H1 (cell line): ENCODE data around the gene TOB1. TPM values are rescaled to one million over a fixed set of nuclear protein-coding genes. Genes with fewer than 3 reads are reported as not detected.

Experiments
- CTCF ChIA-PET: fragments of 300-600 bp; sonication (Branson Sonifier 250); formaldehyde crosslinking; loops from one replicate; lab custom pipeline; 2021; ENCODE audit not compliant: partially characterized antibody; lab: Charles Lee
- POLR2A ChIA-PET: fragments of 300-600 bp; sonication (Branson Sonifier 250); formaldehyde crosslinking; loops from one replicate; lab custom pipeline; 2021; ENCODE audit warnings: inconsistent platforms; ENCODE audit not compliant: partially characterized antibody; lab: Charles Lee
- DNase-seq, 2 experiments: peaks; one replicate each; pipeline versions ENCODE4 v3.0.0 to v3.0.0-alpha.2; 2010 to 2022; ENCODE audit warnings: low spot score in 2 of 2, low read depth in 1 of 2, mixed read lengths in 1 of 2
- FAIRE-seq: peaks from 2 replicates; lab custom pipeline; 2011; peaks lifted over from hg19 to GRCh38; lab: Jason Lieb, UNC
- H2AFZ ChIP-seq: 2 replicates; pipeline ENCODE4 v1.8.1; 2012; ENCODE audit warnings: low read length, inconsistent platforms
- H2AK5ac ChIP-seq: 2 replicates; pipeline ENCODE4 v1.6.1; 2013; ENCODE audit warnings: low read depth, low read length
- H2BK120ac ChIP-seq: replicated peaks from 2 replicates; pipeline ENCODE3; 2013; ENCODE audit warnings: low read depth, low read length, inconsistent platforms
- H2BK12ac ChIP-seq: 2 replicates; pipeline ENCODE4 v1.6.1; 2013; ENCODE audit warnings: low read depth, low read length
- H2BK15ac ChIP-seq: 2 replicates; pipeline ENCODE4 v1.6.1; 2013; ENCODE audit warnings: low read length
- H2BK20ac ChIP-seq: 2 replicates; pipeline ENCODE4 v1.6.1; 2013; ENCODE audit warnings: low read length
- H2BK5ac ChIP-seq: 2 replicates; pipeline ENCODE4 v1.6.1; 2013; ENCODE audit warnings: low read depth, low read length
- H3K14ac ChIP-seq: 2 replicates; pipeline ENCODE4 v1.6.1; 2013; ENCODE audit warnings: inconsistent platforms; ENCODE audit not compliant: insufficient read length
- H3K18ac ChIP-seq: 2 replicates; pipeline ENCODE4 v1.6.1; 2013; ENCODE audit warnings: low read length; ENCODE audit errors: extremely low read depth
- H3K23ac ChIP-seq: 2 replicates; pipeline ENCODE4 v1.6.1; 2013; ENCODE audit warnings: inconsistent platforms; ENCODE audit not compliant: insufficient read length
- H3K23me2 ChIP-seq: 2 replicates; pipeline ENCODE4 v1.6.1; 2013; ENCODE audit warnings: low read depth, low read length
- H3K27ac ChIP-seq: 2 replicates; pipeline ENCODE4 v1.6.1; 2011; ENCODE audit warnings: low read depth, low read length, inconsistent platforms
- H3K27me3 ChIP-seq, 4 experiments: replicated peaks in 1 of 4; 1 replicate in 1 of 4; 2 replicates in 3 of 4; pipeline versions ENCODE4 v1.6.1 to v1.8.1; 2011 to 2013; ENCODE audit warnings: low read length in 3 of 4, mild to moderate bottlenecking in 3 of 4, inconsistent platforms in 2 of 4, mixed read lengths in 2 of 4, moderate library complexity in 1 of 4; ENCODE audit not compliant: control insufficient read depth in 3 of 4, insufficient read depth in 3 of 4; ENCODE audit errors: extremely low read depth in 1 of 4
- H3K36me3 ChIP-seq, 4 experiments: 2 replicates each; pipeline versions ENCODE4 v1.6.1 to v1.8.1; 2011 to 2013; ENCODE audit warnings: mild to moderate bottlenecking in 4 of 4, low read length in 3 of 4, moderate library complexity in 2 of 4, control low read depth in 1 of 4, inconsistent platforms in 1 of 4; ENCODE audit not compliant: insufficient read depth in 4 of 4, control insufficient read depth in 2 of 4
- H3K4ac ChIP-seq: replicated peaks from 2 replicates; pipeline ENCODE3; 2013; ENCODE audit warnings: low read length, low read depth, mixed read lengths, inconsistent platforms; ENCODE audit not compliant: insufficient read length
- H3K4me1 ChIP-seq, 4 experiments: replicated peaks in 1 of 4; 1 replicate in 1 of 4; 2 replicates in 3 of 4; pipeline versions ENCODE4 v1.6.1 to v1.8.1; 2011 to 2013; ENCODE audit warnings: low read length in 3 of 4, inconsistent platforms in 2 of 4, mixed read lengths in 1 of 4; ENCODE audit not compliant: insufficient read depth in 4 of 4, control insufficient read depth in 3 of 4
- H3K4me2 ChIP-seq, 2 experiments: 2 replicates each; pipeline versions ENCODE4 v1.6.1 to v1.8.1; 2011 to 2013; ENCODE audit warnings: low read depth in 2 of 2, low read length in 2 of 2, control low read depth in 1 of 2, inconsistent platforms in 1 of 2, mild to moderate bottlenecking in 1 of 2; ENCODE audit not compliant: insufficient read depth in 1 of 2
- H3K4me3 ChIP-seq, 4 experiments: fragments of 200-600, 300-600 bp in 1 of 4; sonication (generic), shearing (Covaris generic), sonication (Bioruptor Twin) in 1 of 4; 2 replicates each; pipeline versions ENCODE4 v1.5.1 to v1.8.1; 2011 to 2016; ENCODE audit warnings: low read length in 4 of 4, low read depth in 3 of 4, control low read depth in 2 of 4, inconsistent platforms in 2 of 4, mild to moderate bottlenecking in 2 of 4, mixed read lengths in 1 of 4, moderate library complexity in 1 of 4; ENCODE audit not compliant: insufficient read depth in 2 of 4; ENCODE audit errors: extremely low read depth in 1 of 4
- H3K56ac ChIP-seq: replicated peaks from 2 replicates; pipeline ENCODE3; 2013; ENCODE audit warnings: low read depth, mild to moderate bottlenecking, mixed read lengths, low read length, inconsistent platforms; ENCODE audit not compliant: insufficient read length
- H3K79me1 ChIP-seq: 2 replicates; pipeline ENCODE4 v1.6.1; 2013; ENCODE audit warnings: low read depth, low read length, control low read depth
- H3K79me2 ChIP-seq, 2 experiments: 2 replicates each; pipeline versions ENCODE4 v1.6.1 to v1.8.1; 2012 to 2013; ENCODE audit warnings: low read length in 2 of 2, mild to moderate bottlenecking in 2 of 2, inconsistent platforms in 1 of 2; ENCODE audit not compliant: insufficient read depth in 2 of 2, control insufficient read depth in 1 of 2
- H3K9ac ChIP-seq, 4 experiments: replicated peaks in 1 of 4; 1 replicate in 1 of 4; 2 replicates in 3 of 4; pipeline versions ENCODE4 v1.6.1 to v1.8.1; 2011 to 2013; ENCODE audit warnings: low read depth in 3 of 4, low read length in 3 of 4, control low read depth in 2 of 4, mild to moderate bottlenecking in 2 of 4, moderate library complexity in 2 of 4, inconsistent platforms in 1 of 4; ENCODE audit errors: extremely low read depth in 1 of 4
- H3K9me3 ChIP-seq, 2 experiments: 2 replicates each; pipeline versions ENCODE4 v1.6.1 to v1.8.1; 2012 to 2013; ENCODE audit warnings: mild to moderate bottlenecking in 2 of 2, moderate library complexity in 2 of 2, control low read depth in 1 of 2, inconsistent platforms in 1 of 2, low read depth in 1 of 2, low read length in 1 of 2, mixed read lengths in 1 of 2; ENCODE audit not compliant: insufficient read depth in 2 of 2
- H4K20me1 ChIP-seq, 2 experiments: replicated peaks in 1 of 2; 2 replicates each; pipeline versions ENCODE3 to v1.8.1; 2011 to 2013; ENCODE audit warnings: inconsistent platforms in 2 of 2, low read length in 2 of 2, mild to moderate bottlenecking in 1 of 2; ENCODE audit not compliant: insufficient read depth in 2 of 2, control insufficient read depth in 1 of 2
- H4K5ac ChIP-seq: 2 replicates; pipeline ENCODE4 v1.6.1; 2013; ENCODE audit warnings: low read length, low read depth, mixed read lengths, inconsistent platforms; ENCODE audit not compliant: insufficient read length
- H4K8ac ChIP-seq: 2 replicates; pipeline ENCODE4 v1.8.0; 2013; ENCODE audit warnings: mild to moderate bottlenecking, moderate library complexity, low read length, inconsistent platforms; ENCODE audit not compliant: insufficient read depth; ENCODE audit errors: extremely low read depth
- H4K91ac ChIP-seq: replicated peaks from 2 replicates; pipeline ENCODE3; 2013; ENCODE audit warnings: low read length, mixed read lengths, inconsistent platforms; ENCODE audit not compliant: insufficient read length
- CBX5 ChIP-seq: fragments of 300-800, 300-1000 bp; sonication (generic); IDR thresholded peaks from 2 replicates; pipeline ENCODE4 v1.7.1; 2016; ENCODE audit warnings: antibody characterized with exemption, low read length, low read depth
- E2F6 ChIP-seq: IDR thresholded peaks from 2 replicates; pipeline ENCODE4 v1.6.1; 2012; ENCODE audit warnings: inconsistent platforms
- EP300 ChIP-seq, 2 experiments: IDR thresholded peaks; 1 replicate in 1 of 2; 2 replicates in 1 of 2; pipeline ENCODE4 v1.6.1; 2011 to 2012; ENCODE audit warnings: low read depth in 2 of 2, low read length in 2 of 2, mild to moderate bottlenecking in 2 of 2, borderline replicate concordance in 1 of 2, inconsistent platforms in 1 of 2, moderate library complexity in 1 of 2
- GTF2F1 ChIP-seq: IDR thresholded peaks from 2 replicates; pipeline ENCODE4 v1.6.1; 2012; ENCODE audit warnings: low read depth, low read length, improper control_type of control experiment, borderline replicate concordance
- JUN ChIP-seq: IDR thresholded peaks from 2 replicates; pipeline ENCODE4 v1.6.1; 2011; ENCODE audit warnings: low read depth, mild to moderate bottlenecking, improper control_type of control experiment, low read length
- JUND ChIP-seq: IDR thresholded peaks from 2 replicates; pipeline ENCODE4 v1.6.1; 2011; ENCODE audit warnings: mild to moderate bottlenecking, improper control_type of control experiment, low read length
- KDM1A ChIP-seq: fragments of 200-600, 300-600 bp; sonication (generic); IDR thresholded peaks from 2 replicates; pipeline ENCODE4 v1.7.1; 2016; ENCODE audit warnings: mild to moderate bottlenecking, low read length, borderline replicate concordance
- KDM5A ChIP-seq: fragments of 200-600 bp; IDR thresholded peaks from 2 replicates; pipeline ENCODE4 v1.7.1; 2012; ENCODE audit warnings: mild to moderate bottlenecking, low read length, inconsistent platforms, mixed read lengths
- NANOG ChIP-seq: IDR thresholded peaks from 2 replicates; pipeline ENCODE4 v1.6.1; 2011; ENCODE audit warnings: low read length, low read depth, mild to moderate bottlenecking, inconsistent platforms; ENCODE audit not compliant: insufficient read depth, poor library complexity, severe bottlenecking
- POLR2A ChIP-seq, 2 experiments: IDR thresholded peaks; 1 replicate in 1 of 2; 2 replicates in 1 of 2; pipeline ENCODE4 v1.6.1; 2011; ENCODE audit warnings: low read depth in 2 of 2, low read length in 2 of 2, mild to moderate bottlenecking in 2 of 2; ENCODE audit errors: control extremely low read depth in 1 of 2
- SAP30 ChIP-seq: fragments of 300-600 bp; sonication (generic); IDR thresholded peaks from 2 replicates; pipeline ENCODE4 v1.7.1; 2012; ENCODE audit warnings: low read length, moderate library complexity, mild to moderate bottlenecking, inconsistent platforms; ENCODE audit not compliant: insufficient read depth, insufficient replicate concordance
- SP1 ChIP-seq: IDR thresholded peaks from 2 replicates; pipeline ENCODE4 v1.6.1; 2011; ENCODE audit warnings: low read depth, low read length
- SRF ChIP-seq: IDR thresholded peaks from 2 replicates; pipeline ENCODE4 v1.6.1; 2011; ENCODE audit warnings: mild to moderate bottlenecking, low read depth, low read length, moderate library complexity
- TEAD4 ChIP-seq: IDR thresholded peaks from 2 replicates; pipeline ENCODE4 v1.6.1; 2012; ENCODE audit warnings: low read depth, low read length, inconsistent platforms, mixed read lengths
- WGBS, 2 experiments: shearing (Covaris generic) in 1 of 2; methylation state at CpG; one replicate each; pipeline versions ENCODE4 v1.1.6 to v1.1.7; 2013 to 2015; ENCODE audit warnings: low lambda C conversion rate in 2 of 2, mixed read lengths in 2 of 2, inconsistent platforms in 1 of 2, low coverage in 1 of 2, missing lambda C conversion rate in 1 of 2; ENCODE audit not compliant: insufficient replicate concordance in 2 of 2, insufficient coverage in 1 of 2, insufficient read length in 1 of 2; ENCODE audit errors: extremely low coverage in 1 of 2, missing lambda C conversion rate in 1 of 2; 5-methylcytosine and 5-hydroxymethylcytosine counted together
- polyA plus RNA-seq, 7 experiments: library from polyadenylated mRNA; depleted of rRNA in 3 of 7; stranded (reverse) in 5 of 7; unstranded in 2 of 7; fragments of >200 nt in 5 of 7; fragments of 200-250 nt in 2 of 7; gene quantifications; 1 replicate in 5 of 7; 2 replicates in 1 of 7; 4 replicates in 1 of 7; pipeline versions ENCODE4 v1.2.1 to v1.2.3, GENCODE V29; 2011 to 2013; ENCODE audit warnings: missing spikeins in 2 of 7, mixed read lengths in 2 of 7
- total RNA-seq: library from RNA; stranded (reverse); fragmentation: NEBNext Ultra II Directional; extraction: Animal tissue kit (Norgen Biotek cat#: 25700); gene quantifications from 2 replicates; pipeline ENCODE4 v1.2.1, GENCODE V29; 2021

TOB1 gene
- total and polyA plus RNA-seq, 2 of the 8 experiments (the other 6 are each of a cell fraction or from before 2014, with no cell fraction given), result 14.4 to 20.8 TPM

GRCh38 chr17:50911450-50911849 lies 45.3 kb upstream of the TOB1 start:
- DNase-seq (no peak), FAIRE-seq (no peak)
- Histone ChIP-seq H3K27me3 (no peaks in the 10 kb centered on the region), H4K91ac (no peak overlapping the region), H4K5ac (no peak overlapping the region), H4K8ac (no peak overlapping the region), H3K4me3 (no peak overlapping the region), H2BK120ac (no peak overlapping the region), H2BK12ac (peak overlapping the region; percentile 71; the same call in 1 of the 2 replicates), H3K36me3 (no peaks in the 10 kb centered on the region), H3K23me2 (no peaks in the 10 kb centered on the region), H3K18ac (peak overlapping the region; percentile 48; the same call in 1 of the 2 replicates), H3K4me2 (peak overlapping the region; percentile 19 to 31; a peak in 2 of 4 replicates), H3K79me2 (no peaks in the 10 kb centered on the region), H2AFZ (no peak overlapping the region), H3K14ac (no peak overlapping the region), H3K9me3 (no peaks in the 10 kb centered on the region), H3K56ac (no peak overlapping the region), H2BK20ac (no peak overlapping the region; the same call in 1 of the 2 replicates), H3K23ac (no peak overlapping the region), H3K27ac (no peak overlapping the region), H2BK5ac (no peak overlapping the region), H3K4ac (no peak overlapping the region), H4K20me1 (no peaks in the 10 kb centered on the region), H2AK5ac (no peak overlapping the region), H3K9ac (no peak overlapping the region), H3K79me1 (no peaks in the 10 kb centered on the region), H3K4me1 (peaks cover 0 to 32% (median 19%) of the 10 kb centered on the region in 4 experiments; a peak in 6 of 7 replicates), H2BK15ac (no peak overlapping the region)
- ChIA-PET CTCF (interaction anchor here (0.9 to 2.8 kb wide), 15 partner anchors 11 to 105 kb away, joined by 3 to 11 read pairs (median 4); no protein-coding TSS in a partner anchor), POLR2A (interaction anchor here (0.8 to 1.7 kb wide), 8 partner anchors 9 to 262 kb away, joined by 3 to 32 read pairs (median 3); partner anchors contain the start of gene TOB1)
- 88% methylated on average over 6 of the region's 6 CpGs; no CpG with 5 or more reads in 1 of the 2 experiments for WGBS, 2 experiments
- TF ChIP-seq NANOG (no peak), CBX5 (no peak), GTF2F1 (no peak), SAP30 (no peak), POLR2A (IDR thresholded peaks at IDR 0.05; ENCODE audit: control extremely low read depth in 1 of 2, low read depth in 2 of 2, low read length in 2 of 2) (no peak), KDM5A (no peak), JUN (no peak), TEAD4 (no peak), E2F6 (no peak), JUND (no peak), SRF (no peak), KDM1A (no peak), EP300 (IDR thresholded peaks at IDR 0.05; ENCODE audit: borderline replicate concordance in 1 of 2, low read depth in 2 of 2, low read length in 2 of 2) (no peak), SP1 (no peak)
